NCI-H1930 (cell line): ENCODE measurements around the gene CERS2.

Source experiments
- DNase-seq, 2 experiments: peaks; one replicate each; lab custom pipeline; 2025; lab: John Stamatoyannopoulos, UW

The CERS2 gene

GRCh38 chr1:150974580-150975478 is at the start of gene CERS2:
TSS of gene CERS2 (minus strand) at chr1:150974835. CDS start at chr1:150969090, 5,745 bp downstream.
- DNase-seq = peak; percentile 33 to 39

GRCh38 chr1:151013518-151013917 is 38.9 kb upstream of the CERS2 start:
- no peak for DNase-seq

GRCh38 chr1:151012684-151013471 is 38.2 kb upstream of the CERS2 start:
- no peak for DNase-seq

GRCh38 chr1:151011154-151011850 is 36.7 kb upstream of the CERS2 start:
- DNase-seq = no peak

GRCh38 chr1:151010346-151010726 is 35.7 kb upstream of the CERS2 start:
- DNase-seq = no peak

GRCh38 chr1:151009674-151010345 is 35.2 kb upstream of the CERS2 start:
- DNase-seq = no peak

- no peak for DNase-seq
Observed at GRCh38 chr1:151009206-151009587, 34.6 kb upstream of the CERS2 start.

GRCh38 chr1:151008244-151009205 is 33.9 kb upstream of the CERS2 start, which contains the start of gene PRUNE1:
TSS of gene PRUNE1 (plus strand) at chr1:151008449. CDS start at chr1:151008633, 184 bp downstream.
- peak; percentile 87 to 96 for DNase-seq

- DNase-seq = no peak
Observed at GRCh38 chr1:151007853-151008243, 33.2 kb upstream of the CERS2 start.

GRCh38 chr1:151006327-151007052 is 31.9 kb upstream of the CERS2 start, which contains the start of gene MINDY1:
TSS of gene MINDY1 (minus strand) at chr1:151006902. CDS start at chr1:151002617, 4,285 bp downstream.
- peak; percentile 53 for DNase-seq

- no peak for DNase-seq
Observed at GRCh38 chr1:151005729-151006319, 31.2 kb upstream of the CERS2 start.

GRCh38 chr1:151003180-151003579 is 28.5 kb upstream of the CERS2 start:
- DNase-seq = no peak

- DNase-seq = no peak
Observed at GRCh38 chr1:151002611-151003010, 28.0 kb upstream of the CERS2 start.

GRCh38 chr1:151002051-151002450 is 27.4 kb upstream of the CERS2 start:
- DNase-seq = no peak

GRCh38 chr1:151001602-151002001 is 27.0 kb upstream of the CERS2 start:
- no peak for DNase-seq

GRCh38 chr1:151000408-151000807 is 25.8 kb upstream of the CERS2 start:
- no peak for DNase-seq

GRCh38 chr1:150999926-151000325 is 25.3 kb upstream of the CERS2 start:
- DNase-seq = no peak

- no peak for DNase-seq
Observed at GRCh38 chr1:150999051-150999674, 24.5 kb upstream of the CERS2 start.

- DNase-seq = no peak
Observed at GRCh38 chr1:150997949-150998348, 23.3 kb upstream of the CERS2 start.
